DMS 273 treated with DMSO at 0.1 percent for 48 hours (cell line): Measurements from ENCODE around the gene PEX19.

Source experiments
- DNase-seq: peaks from one replicate; lab custom pipeline; 2025; lab: John Stamatoyannopoulos, UW

PEX19 gene

GRCh38 chr1:160238408-160238807, 46.5 kb downstream of the PEX19 start:
- DNase-seq = no peak

DNA sequence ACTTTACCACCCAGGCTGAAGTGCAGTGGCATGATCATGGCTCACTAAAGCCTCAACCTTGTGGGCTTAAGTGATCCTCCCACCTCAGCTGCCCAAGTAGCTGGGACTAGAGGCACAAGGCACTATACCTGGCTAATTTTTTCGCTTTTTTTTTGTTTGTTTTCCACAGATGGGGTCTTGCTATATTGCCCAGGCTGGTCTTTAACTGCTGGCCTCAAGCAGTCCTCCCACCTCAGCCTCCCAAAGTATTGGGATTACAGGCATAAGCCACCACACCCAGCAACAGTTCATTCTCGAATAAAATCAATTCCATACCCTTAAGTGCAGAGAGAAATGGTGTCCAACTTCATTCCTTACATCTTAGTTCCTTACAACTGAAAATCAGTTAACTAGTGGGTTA, 47.4 kb downstream of the PEX19 start:
- no peak for DNase-seq

- DNase-seq = no peak
Observed at GRCh38 chr1:160236806-160237205, 48.1 kb downstream of the PEX19 start.

DNA sequence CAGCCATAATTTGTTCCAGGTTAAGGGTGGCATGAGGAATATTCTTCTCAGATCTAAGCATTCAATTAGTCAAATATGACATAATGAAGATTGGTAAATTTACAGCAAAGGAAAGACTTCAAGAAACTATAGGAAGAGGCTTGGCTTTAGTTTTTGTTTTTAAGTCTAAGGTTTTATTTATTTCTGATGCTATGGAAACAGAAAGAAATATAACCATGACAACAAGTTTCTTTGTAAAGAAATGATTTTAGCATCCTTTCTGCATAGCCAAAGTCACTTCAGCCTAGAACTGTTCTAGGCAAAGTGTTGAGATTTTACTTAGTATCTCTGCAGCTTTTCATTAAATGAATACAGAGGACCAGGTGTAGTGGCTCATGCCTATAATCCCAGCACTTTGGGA, 52.0 kb downstream of the PEX19 start:
- DNase-seq = no peak

- no peak for DNase-seq
Observed at GRCh38 chr1:160228431-160228830, 56.5 kb downstream of the PEX19 start.

DNA sequence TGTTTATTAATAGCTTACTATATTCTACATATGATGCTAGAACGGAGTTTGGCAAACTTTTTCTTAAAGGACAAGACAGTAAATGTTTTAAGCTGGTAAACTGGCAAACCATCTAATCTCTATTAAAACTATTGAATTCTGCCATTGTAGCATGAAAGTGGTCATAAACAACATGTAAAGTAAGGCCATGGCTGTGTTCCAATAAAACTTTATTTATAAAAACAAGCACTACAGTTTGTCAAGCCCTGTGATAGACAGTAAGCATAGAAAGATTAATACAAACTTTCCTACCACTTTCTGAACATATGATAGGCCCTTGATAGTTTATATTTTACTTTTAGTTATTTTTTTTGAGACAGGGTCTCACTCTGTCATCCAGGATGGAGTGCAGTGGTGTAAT, 57.4 kb downstream of the PEX19 start:
- no peak for DNase-seq

GRCh38 chr1:160227034-160227433, 57.9 kb downstream of the PEX19 start:
- no peak for DNase-seq
